BLaER1 (cell line): ENCODE data around the gene PSMD1.

Experiments
- H3K27ac ChIP-seq: shearing (Covaris generic); formaldehyde crosslinking; 2 replicates; pipeline ENCODE4 v1.8.1; 2022
- H3K27me3 ChIP-seq: shearing (Covaris generic); formaldehyde crosslinking; 2 replicates; pipeline ENCODE4 v1.8.1; 2022
- H3K36me3 ChIP-seq: shearing (Covaris generic); formaldehyde crosslinking; 2 replicates; pipeline ENCODE4 v1.8.1; 2022
- H3K4me1 ChIP-seq: shearing (Covaris generic); formaldehyde crosslinking; 2 replicates; pipeline ENCODE4 v1.8.1; 2022
- H3K4me2 ChIP-seq: shearing (Covaris generic); formaldehyde crosslinking; 2 replicates; pipeline ENCODE4 v1.8.1; 2022
- H3K4me3 ChIP-seq: shearing (Covaris generic); formaldehyde crosslinking; 2 replicates; pipeline ENCODE4 v1.8.1; 2022
- H3K9ac ChIP-seq: shearing (Covaris generic); formaldehyde crosslinking; 2 replicates; pipeline ENCODE4 v1.8.1; 2022
- H3K9me3 ChIP-seq: shearing (Covaris generic); formaldehyde crosslinking; 2 replicates; pipeline ENCODE4 v1.8.1; 2022
- H4K20me1 ChIP-seq: shearing (Covaris generic); formaldehyde crosslinking; 2 replicates; pipeline ENCODE4 v1.8.1; 2022
- Cebpa-rat ChIP-seq: shearing (Covaris generic); IDR thresholded peaks from 2 replicates; pipeline ENCODE4 v1.8.1; 2022

Gene PSMD1

GRCh38 chr2:231034291-231034882 lies 22.3 kb upstream of the PSMD1 start:
- peaks cover 12% of the 10 kb centered on the region; the same call in 1 of the 2 replicates for H4K20me1 ChIP-seq
- no peaks in the 10 kb centered on the region for H3K9me3 ChIP-seq
- no peak for TF ChIP-seq Cebpa-rat
- H3K36me3 ChIP-seq, result no peaks in the 10 kb centered on the region
- no peak overlapping the region for H3K4me2 ChIP-seq
- H3K27ac ChIP-seq, result no peak overlapping the region
- no peaks in the 10 kb centered on the region for H3K4me1 ChIP-seq
- no peak overlapping the region for H3K9ac ChIP-seq
- no peak overlapping the region for H3K4me3 ChIP-seq
- H3K27me3 ChIP-seq, result peaks cover 48% of the 10 kb centered on the region

GRCh38 chr2:231036131-231036530 lies 20.5 kb upstream of the PSMD1 start:
- H4K20me1 ChIP-seq, result peaks cover 12% of the 10 kb centered on the region; the same call in 1 of the 2 replicates
- TF ChIP-seq Cebpa-rat, result no peak
- H3K9me3 ChIP-seq, result no peaks in the 10 kb centered on the region
- no peak overlapping the region for H3K9ac ChIP-seq
- no peak overlapping the region for H3K4me3 ChIP-seq
- H3K4me2 ChIP-seq, result no peak overlapping the region
- no peak overlapping the region for H3K27ac ChIP-seq
- H3K36me3 ChIP-seq, result no peaks in the 10 kb centered on the region
- H3K27me3 ChIP-seq, result peaks cover 61% of the 10 kb centered on the region
- H3K4me1 ChIP-seq, result 0 out of 2 replicates have a peak, but pooled peaks cover 4% of the 10 kb centered on the region

- Histone ChIP-seq H3K4me1 (0 out of 2 replicates have a peak, but pooled peaks cover 4% of the 10 kb centered on the region), H3K4me2 (no peak overlapping the region), H3K36me3 (no peaks in the 10 kb centered on the region), H3K4me3 (no peak overlapping the region), H3K9me3 (no peaks in the 10 kb centered on the region), H3K9ac (no peak overlapping the region), H4K20me1 (peaks cover 12% of the 10 kb centered on the region; the same call in 1 of the 2 replicates), H3K27me3 (peaks cover 61% of the 10 kb centered on the region), H3K27ac (no peak overlapping the region)
- no peak for TF ChIP-seq Cebpa-rat
These were observed 20.0 kb upstream of the PSMD1 start for GRCh38 chr2:231036578-231037106.

- no peak for TF ChIP-seq Cebpa-rat
- Histone ChIP-seq H3K4me2 (peak within 1 kb of the TSS; percentile 81), H3K4me1 (0 out of 2 replicates have a peak, but pooled peaks cover 4% of the 10 kb centered on the region), H3K27ac (no peak within 1 kb of the TSS), H3K36me3 (no peaks in the 10 kb centered on the region), H3K4me3 (peak within 1 kb of the TSS; percentile 62), H3K9ac (no peak within 1 kb of the TSS), H3K9me3 (no peaks in the 10 kb centered on the region), H3K27me3 (peaks cover 61% of the 10 kb centered on the region), H4K20me1 (peaks cover 12% of the 10 kb centered on the region; the same call in 1 of the 2 replicates)
These were observed 19.4 kb upstream of the PSMD1 start, which contains the start of gene C2orf72 for GRCh38 chr2:231037202-231037730. Gene C2orf72, plus strand, starts transcription at chr2:231037523. Its CDS starts 43 bp downstream, at chr2:231037566.

GRCh38 chr2:231037731-231038482 lies 18.8 kb upstream of the PSMD1 start:
- Histone ChIP-seq H3K9me3 (no peaks in the 10 kb centered on the region), H3K27me3 (peaks cover 61% of the 10 kb centered on the region), H3K27ac (no peak overlapping the region), H4K20me1 (peaks cover 12% of the 10 kb centered on the region; the same call in 1 of the 2 replicates), H3K9ac (no peak overlapping the region), H3K36me3 (no peaks in the 10 kb centered on the region), H3K4me1 (0 out of 2 replicates have a peak, but pooled peaks cover 4% of the 10 kb centered on the region), H3K4me3 (peak overlapping the region; percentile 62), H3K4me2 (peak overlapping the region; percentile 81)
- TF ChIP-seq Cebpa-rat, result no peak

- Histone ChIP-seq H3K27ac (no peak overlapping the region), H3K36me3 (no peaks in the 10 kb centered on the region), H3K4me1 (0 out of 2 replicates have a peak, but pooled peaks cover 4% of the 10 kb centered on the region), H4K20me1 (peaks cover 12% of the 10 kb centered on the region; the same call in 1 of the 2 replicates), H3K9me3 (no peaks in the 10 kb centered on the region), H3K4me3 (no peak overlapping the region), H3K4me2 (no peak overlapping the region), H3K9ac (no peak overlapping the region), H3K27me3 (peaks cover 61% of the 10 kb centered on the region)
- TF ChIP-seq Cebpa-rat, result no peak
These were observed 18.0 kb upstream of the PSMD1 start for GRCh38 chr2:231038483-231039293.

GRCh38 chr2:231039294-231039664 lies 17.4 kb upstream of the PSMD1 start:
- Histone ChIP-seq H4K20me1 (peaks cover 12% of the 10 kb centered on the region; the same call in 1 of the 2 replicates), H3K27me3 (peaks cover 61% of the 10 kb centered on the region), H3K9ac (no peak overlapping the region), H3K27ac (no peak overlapping the region), H3K4me3 (no peak overlapping the region), H3K4me1 (0 out of 2 replicates have a peak, but pooled peaks cover 4% of the 10 kb centered on the region), H3K4me2 (no peak overlapping the region), H3K36me3 (no peaks in the 10 kb centered on the region), H3K9me3 (no peaks in the 10 kb centered on the region)
- no peak for TF ChIP-seq Cebpa-rat

GRCh38 chr2:231039821-231040364 lies 16.8 kb upstream of the PSMD1 start:
- no peaks in the 10 kb centered on the region for H3K9me3 ChIP-seq
- no peak overlapping the region for H3K9ac ChIP-seq
- H4K20me1 ChIP-seq, result peaks cover 12% of the 10 kb centered on the region; the same call in 1 of the 2 replicates

More at GRCh38 chr2:231039821-231040364, 16.8 kb upstream of the PSMD1 start:
- Histone ChIP-seq H3K27ac (no peak overlapping the region), H3K4me2 (0 out of 2 replicates have a peak overlapping the region, but pooled peaks have one; percentile 9), H3K36me3 (no peaks in the 10 kb centered on the region), H3K4me1 (0 out of 2 replicates have a peak, but pooled peaks cover 4% of the 10 kb centered on the region), H3K4me3 (no peak overlapping the region), H3K27me3 (peaks cover 57% of the 10 kb centered on the region)
- no peak for TF ChIP-seq Cebpa-rat
